ENCODE data around the gene EPHB1. TPM values are rescaled to one million over a fixed set of nuclear protein-coding genes. Genes with fewer than 3 reads are reported as not detected.

The EPHB1 gene
- polyA plus RNA-seq, 1 experiment, result 0.50 TPM

DNA sequence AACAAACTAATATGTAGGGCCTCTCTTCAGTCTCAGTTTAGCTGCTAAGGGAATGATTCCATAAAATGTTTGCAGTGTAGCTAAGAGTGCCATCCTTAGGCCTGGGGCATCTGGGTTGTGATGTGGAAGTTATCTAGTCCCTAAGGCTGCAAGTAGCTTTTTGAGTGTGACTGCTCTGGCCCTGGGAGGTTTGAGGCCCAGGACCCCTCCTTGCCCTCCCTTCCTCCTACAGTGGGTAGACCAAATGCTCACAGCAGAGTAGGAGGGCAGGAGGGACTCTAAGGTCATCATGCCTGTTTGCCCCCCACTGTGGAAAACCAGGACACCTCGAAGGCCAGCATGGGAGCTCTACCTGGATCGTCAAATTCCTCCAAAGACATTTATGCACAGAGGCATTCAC, 115.0 kb downstream of the EPHB1 start:
- ChIA-PET CTCF (interaction anchor here (1.5 kb wide), 1 partner anchor 10 kb away, joined by 3 read pairs; no protein-coding TSS in a partner anchor), POLR2A (no interaction called here)
- no peaks in the 10 kb centered on the region for H3K36me3 ChIP-seq (ENCODE audit: control insufficient read depth, insufficient read depth, low read length)
- no peak overlapping the region for H3K4me3 ChIP-seq (ENCODE audit: low read depth, low read length)
- TF ChIP-seq, protein P1, sequence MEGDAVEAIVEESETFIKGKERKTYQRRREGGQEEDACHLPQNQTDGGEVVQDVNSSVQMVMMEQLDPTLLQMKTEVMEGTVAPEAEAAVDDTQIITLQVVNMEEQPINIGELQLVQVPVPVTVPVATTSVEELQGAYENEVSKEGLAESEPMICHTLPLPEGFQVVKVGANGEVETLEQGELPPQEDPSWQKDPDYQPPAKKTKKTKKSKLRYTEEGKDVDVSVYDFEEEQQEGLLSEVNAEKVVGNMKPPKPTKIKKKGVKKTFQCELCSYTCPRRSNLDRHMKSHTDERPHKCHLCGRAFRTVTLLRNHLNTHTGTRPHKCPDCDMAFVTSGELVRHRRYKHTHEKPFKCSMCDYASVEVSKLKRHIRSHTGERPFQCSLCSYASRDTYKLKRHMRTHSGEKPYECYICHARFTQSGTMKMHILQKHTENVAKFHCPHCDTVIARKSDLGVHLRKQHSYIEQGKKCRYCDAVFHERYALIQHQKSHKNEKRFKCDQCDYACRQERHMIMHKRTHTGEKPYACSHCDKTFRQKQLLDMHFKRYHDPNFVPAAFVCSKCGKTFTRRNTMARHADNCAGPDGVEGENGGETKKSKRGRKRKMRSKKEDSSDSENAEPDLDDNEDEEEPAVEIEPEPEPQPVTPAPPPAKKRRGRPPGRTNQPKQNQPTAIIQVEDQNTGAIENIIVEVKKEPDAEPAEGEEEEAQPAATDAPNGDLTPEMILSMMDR (IDR thresholded peaks at IDR 0.05; ENCODE audit: insufficient read depth, low read depth, low read length), result no peak
- DNase-seq (ENCODE audit: low read depth), result no peak
- no peaks in the 10 kb centered on the region for H3K27me3 ChIP-seq (ENCODE audit: control insufficient read depth, insufficient read depth, low read length)

DNA sequence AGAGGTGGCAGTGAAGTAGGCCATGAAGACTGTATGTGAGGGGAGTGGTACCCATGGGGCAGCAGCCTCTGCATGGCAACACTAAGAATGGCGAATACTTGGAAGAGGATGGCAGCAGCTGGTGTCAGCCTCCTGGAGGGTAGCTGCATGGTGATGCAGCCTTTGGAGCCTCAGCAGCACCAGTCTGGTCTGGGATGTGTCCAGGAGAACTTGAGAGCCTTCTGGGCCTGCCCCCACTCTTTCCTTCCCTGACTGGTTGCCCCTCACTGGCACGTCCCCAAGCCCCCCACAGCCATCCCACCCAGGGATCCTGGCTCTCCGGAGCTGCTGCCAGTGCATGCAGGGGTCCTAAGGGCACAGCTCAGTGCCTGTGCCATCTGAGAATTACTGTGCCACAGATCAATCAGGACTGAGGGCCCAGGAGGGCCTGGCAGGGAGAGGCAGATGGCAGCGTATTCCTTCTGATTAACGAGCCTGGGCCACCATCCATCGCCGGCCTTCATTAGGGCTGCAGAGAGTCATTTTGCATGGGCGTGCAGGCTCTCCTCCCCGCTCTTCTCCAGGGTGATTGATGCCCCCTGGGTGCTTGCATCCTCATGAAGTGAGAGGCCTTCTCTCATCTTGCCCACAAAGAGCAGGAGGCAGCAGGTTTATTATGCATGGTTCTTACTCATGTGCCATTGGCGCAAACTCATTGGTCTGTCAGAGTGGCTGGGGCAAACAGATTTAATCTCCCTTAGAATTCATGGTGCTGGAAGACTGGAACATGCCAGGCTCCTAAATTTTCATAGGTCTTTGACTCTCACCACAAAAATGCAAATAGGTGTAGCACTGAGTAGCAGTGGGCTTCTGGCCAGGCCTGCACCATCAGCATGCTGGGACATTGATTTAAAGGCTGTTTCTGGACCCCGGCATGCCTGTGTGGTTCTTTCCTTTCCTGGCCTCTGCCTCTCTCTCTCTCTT, 116.8 kb downstream of the EPHB1 start:
- no peaks in the 10 kb centered on the region for H3K27me3 ChIP-seq (ENCODE audit: control insufficient read depth, insufficient read depth, low read length)
- TF ChIP-seq, protein P1 (IDR thresholded peaks at IDR 0.05; ENCODE audit: insufficient read depth, low read depth, low read length), result no peak
- ChIA-PET POLR2A (no interaction called here), CTCF (no interaction called here)
- no peak for DNase-seq (ENCODE audit: low read depth)
- H3K36me3 ChIP-seq (ENCODE audit: control insufficient read depth, insufficient read depth, low read length), result no peaks in the 10 kb centered on the region
- no peak overlapping the region for H3K4me3 ChIP-seq (ENCODE audit: low read depth, low read length)

- no peaks in the 10 kb centered on the region for H3K27me3 ChIP-seq (ENCODE audit: control insufficient read depth, insufficient read depth, low read length)
- TF ChIP-seq, protein P1 (IDR thresholded peaks at IDR 0.05; ENCODE audit: insufficient read depth, low read depth, low read length), result no peak
- ChIA-PET POLR2A (no interaction called here), CTCF (interaction anchor here (0.7 kb wide), 1 partner anchor 39 kb away, joined by 3 read pairs; no protein-coding TSS in a partner anchor)
- H3K4me3 ChIP-seq (ENCODE audit: low read depth, low read length), result no peak overlapping the region
- no peak for DNase-seq (ENCODE audit: low read depth)
- no peaks in the 10 kb centered on the region for H3K36me3 ChIP-seq (ENCODE audit: control insufficient read depth, insufficient read depth, low read length)
These were observed 121.4 kb downstream of the EPHB1 start for GRCh38 chr3:134916276-134916961.

GRCh38 chr3:134917631-134918030, 122.6 kb downstream of the EPHB1 start:
- POLR2A ChIA-PET, result no interaction called here
- CTCF ChIA-PET, result interaction anchor here (1.1 to 1.5 kb wide), 3 partner anchors 10 to 22 kb away, joined by 3 to 4 read pairs (median 3); no protein-coding TSS in a partner anchor

More at GRCh38 chr3:134917631-134918030, 122.6 kb downstream of the EPHB1 start:
- Histone ChIP-seq H3K36me3 (ENCODE audit: control insufficient read depth, insufficient read depth, low read length) (no peaks in the 10 kb centered on the region), H3K4me3 (ENCODE audit: low read depth, low read length) (no peak overlapping the region), H3K27me3 (ENCODE audit: control insufficient read depth, insufficient read depth, low read length) (no peaks in the 10 kb centered on the region)
- TF ChIP-seq, protein P1 (IDR thresholded peaks at IDR 0.05; ENCODE audit: insufficient read depth, low read depth, low read length), result no peak
- peak; percentile 9 for DNase-seq (ENCODE audit: low read depth)

Data from BJ (cell line).